ENCODE measurements around the gene ZMIZ1. TPM values are rescaled to one million over a fixed set of nuclear protein-coding genes. Genes with fewer than 3 reads are reported as not detected.

ZMIZ1 gene
- total RNA-seq, 1 experiment from 2014 or later, result 35.8 TPM

GRCh38 chr10:79308969-79309665, 240.4 kb downstream of the ZMIZ1 start:
- H3K27me3 ChIP-seq (replicated peaks; ENCODE audit: insufficient read depth, low read depth, low read length, poor library complexity), result no peaks in the 10 kb centered on the region
- H3K4me1 ChIP-seq (ENCODE audit: insufficient read depth, low read length, poor library complexity, severe bottlenecking), result no peaks in the 10 kb centered on the region
- POLR2A ChIA-PET (ENCODE audit: low non-redundant PET), result no interaction called here
- TF ChIP-seq EZH2 (IDR thresholded peaks at IDR 0.05; ENCODE audit: borderline replicate concordance, low read depth, low read length, poor library complexity, severe bottlenecking), result no peak
- TF ChIP-seq CTCF (conservative IDR thresholded peaks at IDR 0.05; ENCODE audit: low read depth, low read length), result no peak
- H3K36me3 ChIP-seq (ENCODE audit: insufficient read depth, low read length, poor library complexity, severe bottlenecking), result peaks cover 15% of the 10 kb centered on the region
- DNase-seq (ENCODE audit: low spot score), result no peak
- CTCF ChIA-PET, result no interaction called here
- H3K4me3 ChIP-seq (ENCODE audit: low read depth, low read length, poor library complexity, severe bottlenecking), result no peak overlapping the region
- intact Hi-C loops (cut with micrococcal nuclease; ENCODE audit: unreplicated experiment), result no loop called here
- no peak overlapping the region for H3K27ac ChIP-seq (ENCODE audit: low read depth, low read length, poor library complexity, severe bottlenecking)
- no TSS peak for BruUV-seq (replicated peaks)
- H3K9me3 ChIP-seq (ENCODE audit: low read depth, low read length, poor library complexity, severe bottlenecking), result no peaks in the 10 kb centered on the region

DNA sequence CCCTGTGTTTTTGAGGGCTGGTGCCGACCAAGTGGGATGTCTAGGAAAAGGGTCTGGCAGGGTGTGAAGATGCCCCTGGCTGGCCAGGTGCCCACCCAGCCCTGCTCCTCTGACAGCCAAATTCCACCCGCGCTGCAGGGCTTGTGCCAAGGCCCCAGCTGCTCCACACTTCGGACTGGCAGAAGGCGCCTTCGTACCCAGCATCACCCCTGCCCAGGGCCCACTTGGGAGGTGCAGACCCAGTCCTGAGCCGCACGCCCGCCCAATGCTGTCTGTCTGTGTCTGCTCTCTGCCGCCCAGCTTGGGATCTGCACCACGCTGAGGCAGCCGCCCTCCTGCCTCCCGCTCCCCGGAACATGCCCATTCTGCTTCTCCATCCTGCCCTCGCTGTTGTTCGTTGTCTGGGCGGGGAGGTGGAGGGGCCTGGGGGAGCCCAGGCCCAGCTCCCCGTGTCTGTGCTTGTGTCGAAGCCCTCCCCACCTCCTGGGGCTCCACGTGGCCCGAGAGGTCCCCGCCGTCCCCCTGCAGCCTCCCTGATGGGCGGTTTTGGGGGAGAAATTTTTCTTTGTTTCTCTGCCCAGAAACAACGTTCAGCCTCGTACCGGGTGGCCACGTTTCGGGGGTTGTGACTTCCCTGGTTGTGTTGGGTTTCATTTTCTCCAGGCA, 241.6 kb downstream of the ZMIZ1 start:
- ChIA-PET CTCF (no interaction called here), POLR2A (ENCODE audit: low non-redundant PET) (no interaction called here)
- Histone ChIP-seq H3K27me3 (replicated peaks; ENCODE audit: insufficient read depth, low read depth, low read length, poor library complexity) (no peaks in the 10 kb centered on the region), H3K4me1 (ENCODE audit: insufficient read depth, low read length, poor library complexity, severe bottlenecking) (no peaks in the 10 kb centered on the region), H3K4me3 (ENCODE audit: low read depth, low read length, poor library complexity, severe bottlenecking) (no peak overlapping the region), H3K9me3 (ENCODE audit: low read depth, low read length, poor library complexity, severe bottlenecking) (no peaks in the 10 kb centered on the region), H3K36me3 (ENCODE audit: insufficient read depth, low read length, poor library complexity, severe bottlenecking) (peaks cover 15% of the 10 kb centered on the region), H3K27ac (ENCODE audit: low read depth, low read length, poor library complexity, severe bottlenecking) (no peak overlapping the region)
- DNase-seq (ENCODE audit: low spot score), result no peak
- intact Hi-C loops (cut with micrococcal nuclease; ENCODE audit: unreplicated experiment), result no loop called here
- BruUV-seq (replicated peaks), result no TSS peak
- no peak for TF ChIP-seq CTCF (conservative IDR thresholded peaks at IDR 0.05; ENCODE audit: low read depth, low read length)
- no peak for TF ChIP-seq EZH2 (IDR thresholded peaks at IDR 0.05; ENCODE audit: borderline replicate concordance, low read depth, low read length, poor library complexity, severe bottlenecking)

GRCh38 chr10:79310911-79311573, 242.3 kb downstream of the ZMIZ1 start:
- no peaks in the 10 kb centered on the region for H3K27me3 ChIP-seq (replicated peaks; ENCODE audit: insufficient read depth, low read depth, low read length, poor library complexity)
- no peak overlapping the region for H3K4me3 ChIP-seq (ENCODE audit: low read depth, low read length, poor library complexity, severe bottlenecking)
- no TSS peak for BruUV-seq (replicated peaks)
- TF ChIP-seq CTCF (conservative IDR thresholded peaks at IDR 0.05; ENCODE audit: low read depth, low read length), result no peak
- TF ChIP-seq EZH2 (IDR thresholded peaks at IDR 0.05; ENCODE audit: borderline replicate concordance, low read depth, low read length, poor library complexity, severe bottlenecking), result no peak
- intact Hi-C loops (cut with micrococcal nuclease; ENCODE audit: unreplicated experiment), result no loop called here
- CTCF ChIA-PET, result no interaction called here
- POLR2A ChIA-PET (ENCODE audit: low non-redundant PET), result no interaction called here
- H3K9me3 ChIP-seq (ENCODE audit: low read depth, low read length, poor library complexity, severe bottlenecking), result no peaks in the 10 kb centered on the region
- H3K27ac ChIP-seq (ENCODE audit: low read depth, low read length, poor library complexity, severe bottlenecking), result no peak overlapping the region
- DNase-seq (ENCODE audit: low spot score), result no peak
- peaks cover 15% of the 10 kb centered on the region for H3K36me3 ChIP-seq (ENCODE audit: insufficient read depth, low read length, poor library complexity, severe bottlenecking)
- H3K4me1 ChIP-seq (ENCODE audit: insufficient read depth, low read length, poor library complexity, severe bottlenecking), result no peaks in the 10 kb centered on the region
